SU-DHL-6 (cell line): Measurements from ENCODE around the gene TMPRSS13.

ENCODE experiments used
- CTCF ChIP-seq: fragments of 200-600 bp; sonication (generic); IDR thresholded peaks from one replicate; pipeline ENCODE4 v1.5.1; 2017; ENCODE audit warnings: antibody characterized with exemption, mild to moderate bottlenecking, low read length, moderate library complexity; ENCODE audit not compliant: insufficient read depth, poor library complexity, severe bottlenecking
- EZH2phosphoT487 ChIP-seq: fragments of 200-600 bp; sonication (generic), shearing (Covaris generic); conservative IDR thresholded peaks from 2 replicates; pipeline ENCODE4 v1.6.1; 2018; ENCODE audit warnings: mild to moderate bottlenecking, antibody characterized with exemption, low read length, moderate library complexity, mixed read lengths

- TF ChIP-seq CTCF (no peak), EZH2phosphoT487 (no peak)
Measured at GRCh38 chr11:117879516-117880480, 49.4 kb downstream of the TMPRSS13 start.
